Activated CD4-positive, CD25-positive, alpha-beta regulatory T cell (primary cell): ENCODE measurements around the gene E4F1.
"Not testable (repeated sequence)": the region's sequence is repeated elsewhere in the genome, so short reads cannot be mapped to it uniquely, and the experiment has no call there.

Experiments used
- DNase-seq, 4 experiments: peaks; one replicate each; lab custom pipeline; 2025; lab: John Stamatoyannopoulos, UW

E4F1 gene

GRCh38 chr16:2190002-2190658 is 33.3 kb upstream of the E4F1 start:
- no peak for DNase-seq

- no peak for DNase-seq
Measured at GRCh38 chr16:2190659-2191445, 32.5 kb upstream of the E4F1 start.

GRCh38 chr16:2191446-2191706 is 32.0 kb upstream of the E4F1 start:
- no peak for DNase-seq

GRCh38 chr16:2194166-2194834 is 29.1 kb upstream of the E4F1 start:
- DNase-seq, result no peak

DNA sequence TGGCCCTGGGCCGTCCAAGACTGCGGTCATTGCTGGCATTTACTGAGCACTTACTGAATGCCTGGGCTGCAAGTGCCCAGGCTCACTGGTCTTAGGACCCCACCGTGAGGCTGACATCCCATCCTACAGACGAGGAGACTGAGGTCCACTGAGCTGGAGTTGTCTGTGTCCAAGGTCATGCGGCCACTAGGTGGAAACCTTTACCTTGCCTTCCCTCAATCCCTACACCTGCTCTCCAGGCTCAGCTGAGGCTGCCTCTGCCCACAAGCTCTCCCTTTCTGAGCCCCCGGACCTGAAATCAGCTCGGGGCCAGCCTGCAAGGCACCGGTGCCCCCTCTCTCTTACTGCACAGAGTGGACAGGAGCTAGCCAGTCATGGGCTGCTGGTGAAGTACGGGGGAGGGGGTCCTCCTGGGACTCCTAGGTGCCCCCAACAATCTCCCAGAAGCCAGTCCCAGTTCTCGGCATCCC is 28.5 kb upstream of the E4F1 start:
- DNase-seq, result peak in 2 of 4 experiments; percentile 23 to 26

DNA sequence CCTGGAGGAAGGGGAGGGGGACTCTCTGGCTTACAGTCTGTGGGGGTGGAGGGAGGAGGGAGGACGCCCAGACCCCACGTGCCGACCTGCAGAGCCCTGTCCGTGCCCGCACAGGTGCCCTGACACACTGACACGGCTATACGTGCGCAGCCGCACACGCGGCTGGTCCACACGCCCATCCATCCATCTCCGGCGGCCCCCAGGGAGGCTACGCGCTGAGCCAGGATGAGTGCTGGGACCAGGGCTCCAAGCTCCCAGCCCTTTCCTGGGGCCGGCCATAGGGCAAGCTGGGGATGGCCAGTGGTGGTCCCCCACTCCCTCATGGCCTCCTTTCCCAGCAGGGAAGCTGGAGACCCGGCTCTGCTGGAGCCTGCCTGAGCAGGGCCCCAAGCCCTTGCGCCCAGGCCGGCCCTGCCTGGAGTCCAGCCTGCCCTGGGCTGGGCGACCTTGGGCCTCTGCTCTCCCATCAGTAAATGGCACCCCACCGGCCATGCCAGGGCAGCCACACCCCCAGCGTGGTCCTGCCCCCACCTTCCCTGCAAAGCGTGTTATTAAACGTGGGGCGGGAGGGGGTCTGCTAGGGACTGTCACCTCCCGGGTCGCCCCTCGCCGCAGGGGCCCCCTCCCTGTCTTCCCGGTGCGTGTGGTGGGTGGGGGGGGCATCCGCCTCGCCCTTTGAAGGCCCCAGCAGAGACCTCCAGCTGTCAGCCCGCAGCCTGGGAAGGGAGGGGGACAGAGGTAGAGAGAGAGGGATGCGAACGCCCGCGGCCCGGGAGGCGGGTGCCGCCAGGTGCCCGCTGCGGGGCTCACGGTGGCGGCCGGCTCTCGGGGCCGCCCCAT is 27.8 kb upstream of the E4F1 start:
- DNase-seq, result no peak

DNA sequence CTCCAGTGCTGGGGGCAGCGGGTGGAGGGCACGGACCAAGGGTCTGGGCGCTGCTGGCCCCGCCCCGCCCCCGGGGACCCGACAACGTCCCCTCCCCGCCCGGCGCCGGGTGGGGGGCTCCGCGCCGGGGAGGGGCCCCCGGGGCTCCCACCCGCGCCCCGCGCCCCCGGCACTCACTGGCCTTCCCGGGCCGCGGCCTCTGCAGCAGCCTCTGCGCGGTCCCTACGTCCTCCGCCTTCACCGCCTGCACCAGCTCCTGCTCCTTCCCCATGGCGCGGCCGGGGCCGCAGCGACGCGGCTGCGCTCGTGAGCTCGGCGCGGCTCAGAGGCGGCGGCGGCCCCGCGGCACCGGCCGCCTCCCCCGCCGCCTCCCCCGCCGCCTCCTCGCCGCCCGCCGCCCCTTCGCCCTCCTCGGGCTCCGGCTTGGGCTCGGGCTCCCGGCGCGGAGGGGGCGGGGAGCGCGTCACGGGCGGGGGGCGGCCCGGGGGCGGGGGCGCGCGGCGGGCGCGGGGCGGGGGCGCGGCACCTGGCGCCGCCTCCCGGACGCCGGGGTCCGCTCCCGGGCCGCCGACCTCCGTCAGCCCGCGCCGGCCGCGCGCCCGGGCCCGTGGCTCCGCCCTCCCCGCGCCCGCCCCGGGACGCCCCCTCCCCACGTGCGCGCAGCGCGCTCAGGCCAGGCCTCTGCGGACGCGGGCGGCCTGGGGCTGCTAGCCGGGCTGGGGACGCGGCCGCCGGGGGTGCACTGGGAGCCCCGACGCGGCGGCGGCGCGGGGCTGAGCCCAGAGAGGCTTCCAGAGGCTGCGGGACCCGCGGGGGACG is 27.0 kb upstream of the E4F1 start, which contains the start of gene CASKIN1:
TSS of gene CASKIN1 (minus strand) at position 444 of the 819 bp plus-strand sequence. CDS start at position 271, 173 bp downstream.
- no peak for DNase-seq

DNA sequence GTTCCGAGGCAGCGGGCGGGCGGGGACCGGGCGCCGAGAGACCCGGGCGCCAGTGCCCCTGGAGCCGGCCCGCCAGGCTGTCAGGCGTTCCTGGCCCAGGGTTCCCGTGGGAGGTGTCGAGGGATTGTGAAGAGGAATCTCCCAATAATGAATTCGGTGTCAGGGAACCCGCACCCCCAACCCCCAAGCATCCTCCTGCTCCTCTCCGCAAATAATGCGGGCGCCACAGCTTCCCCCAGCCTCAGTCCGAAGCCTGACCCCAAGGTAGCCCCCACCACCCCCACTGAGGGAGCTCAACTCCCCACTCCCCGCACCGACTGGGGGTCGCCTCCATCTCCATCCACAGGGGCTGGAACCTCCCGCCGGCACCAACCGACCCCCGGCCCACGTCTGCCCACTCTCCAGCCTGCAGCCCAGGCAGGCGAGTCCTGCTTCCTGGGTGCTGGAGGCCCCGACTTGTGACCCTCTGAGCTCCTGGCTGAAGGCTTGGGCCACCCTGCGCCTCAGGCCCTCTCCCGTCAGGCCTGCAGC is 26.3 kb upstream of the E4F1 start:
- no peak for DNase-seq

DNA sequence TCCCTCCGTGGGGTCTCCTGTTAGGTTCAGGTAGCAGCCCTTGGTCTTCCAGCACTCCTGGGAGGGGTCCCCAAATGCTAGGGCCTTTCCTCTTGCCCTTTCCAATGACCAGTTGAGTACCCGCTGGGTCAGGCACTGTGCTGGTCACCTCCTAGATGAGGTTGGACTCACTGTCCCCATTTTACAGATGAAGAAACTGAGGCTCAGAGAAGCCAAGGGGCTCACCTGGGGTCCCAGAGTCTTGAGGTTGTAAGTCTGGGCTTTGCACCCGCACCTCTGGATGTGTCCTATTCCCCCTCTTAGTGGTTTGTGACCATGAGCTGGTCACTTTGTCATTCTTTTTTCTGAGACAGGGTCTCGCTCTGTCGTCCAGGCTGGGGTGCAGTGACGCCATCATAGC is 25.6 kb upstream of the E4F1 start:
- no peak for DNase-seq

- DNase-seq, result no peak
Measured at GRCh38 chr16:2198283-2198682, 25.1 kb upstream of the E4F1 start.

- DNase-seq, result no peak
Measured at GRCh38 chr16:2199095-2199494, 24.3 kb upstream of the E4F1 start.

DNA sequence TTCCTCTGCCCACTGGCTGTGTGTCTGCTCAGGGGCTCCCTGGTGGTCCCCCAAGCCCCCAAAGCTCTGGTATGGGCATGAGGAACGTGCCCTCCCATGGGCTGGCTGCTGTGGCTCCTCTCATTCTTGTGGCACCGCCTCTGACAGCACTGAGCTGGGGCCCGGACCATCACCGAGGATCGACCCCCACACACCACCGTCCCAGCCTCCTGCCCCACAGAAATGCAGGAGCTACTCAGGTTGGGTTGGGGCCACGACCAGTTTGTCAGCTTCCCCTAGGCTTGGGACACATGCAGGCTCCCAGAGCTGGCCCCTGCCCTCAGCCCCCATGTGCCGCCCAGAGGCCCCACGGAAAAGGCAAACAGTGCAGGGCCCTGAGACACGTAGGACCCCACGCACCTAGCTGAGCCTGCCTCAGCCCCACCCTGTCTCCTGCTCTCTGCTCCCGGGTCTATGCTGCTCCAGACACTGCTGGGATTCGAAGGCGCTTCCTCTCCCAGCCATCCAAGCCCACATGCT is 23.7 kb upstream of the E4F1 start:
- no peak for DNase-seq

DNA sequence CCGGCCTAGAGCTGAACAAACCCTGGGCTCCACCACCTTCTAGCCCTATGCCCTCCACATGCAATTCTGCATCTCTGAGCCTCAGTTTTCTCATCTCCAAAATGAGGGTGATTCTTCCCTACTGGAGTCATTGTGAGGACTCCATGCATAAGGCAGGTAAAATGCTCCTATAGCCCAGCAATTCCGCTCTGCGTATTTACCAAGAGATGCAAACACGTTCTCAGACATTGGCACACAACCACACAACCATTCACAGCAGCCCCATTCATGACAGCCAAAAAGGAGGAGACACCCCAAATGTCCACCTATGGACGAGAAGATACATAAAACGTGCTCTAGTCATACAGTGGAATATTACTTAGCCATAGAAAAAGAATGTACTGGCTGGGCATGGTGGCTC is 23.1 kb upstream of the E4F1 start:
- DNase-seq, result no peak

GRCh38 chr16:2203119-2203688 is 20.2 kb upstream of the E4F1 start:
- not testable (repeated sequence) for DNase-seq

- no peak for DNase-seq
Measured at GRCh38 chr16:2204416-2205103, 18.8 kb upstream of the E4F1 start.

DNA sequence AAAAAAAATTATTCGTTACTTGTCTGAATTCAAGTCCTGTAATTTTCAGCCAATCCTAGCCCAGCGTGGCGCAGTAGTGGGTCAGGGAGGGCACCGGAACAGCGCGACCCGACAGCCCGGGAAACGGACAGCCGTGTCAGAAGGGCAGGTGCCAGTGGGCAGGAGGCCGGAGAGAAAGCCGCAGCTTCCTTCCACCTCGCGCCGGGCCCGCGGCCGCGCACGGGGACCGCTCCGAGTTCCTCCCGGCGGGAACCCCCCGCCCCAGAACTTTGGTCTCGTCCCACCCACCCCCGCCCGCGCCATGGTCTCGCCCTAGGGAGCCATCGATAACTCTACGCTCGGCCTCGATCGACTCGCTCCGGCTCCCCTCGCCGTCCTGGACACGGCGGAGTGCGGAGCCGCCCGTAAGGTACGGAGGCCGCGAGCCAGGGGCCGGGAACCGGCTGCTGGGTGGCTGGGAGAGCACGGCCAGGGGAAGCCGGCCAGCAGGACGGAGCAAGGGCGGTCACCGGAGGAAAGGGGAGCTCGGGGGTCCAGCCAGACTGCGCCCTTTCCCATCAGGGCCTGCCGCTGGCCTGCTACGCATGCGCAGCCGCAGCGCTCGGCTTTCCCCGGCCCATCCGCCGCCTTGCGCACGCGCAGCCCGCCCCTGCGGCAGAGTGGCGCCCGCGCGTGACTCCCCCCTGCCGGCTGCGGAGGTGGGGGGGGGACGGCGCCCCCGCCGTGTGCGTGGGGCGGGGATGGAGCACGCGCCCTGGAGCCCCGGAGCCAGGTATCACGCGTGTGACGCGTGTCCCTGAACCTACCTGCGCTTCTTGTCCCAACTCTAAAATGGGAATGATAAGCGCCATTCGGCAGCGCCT is 18.1 kb upstream of the E4F1 start, which contains the start of gene MLST8:
TSS of gene MLST8 (plus strand) at position 351 of the 863 bp plus-strand sequence. CDS start 632 bp downstream, outside the sequence.
- peak; percentile 73 to 90 (median 82) for DNase-seq

DNA sequence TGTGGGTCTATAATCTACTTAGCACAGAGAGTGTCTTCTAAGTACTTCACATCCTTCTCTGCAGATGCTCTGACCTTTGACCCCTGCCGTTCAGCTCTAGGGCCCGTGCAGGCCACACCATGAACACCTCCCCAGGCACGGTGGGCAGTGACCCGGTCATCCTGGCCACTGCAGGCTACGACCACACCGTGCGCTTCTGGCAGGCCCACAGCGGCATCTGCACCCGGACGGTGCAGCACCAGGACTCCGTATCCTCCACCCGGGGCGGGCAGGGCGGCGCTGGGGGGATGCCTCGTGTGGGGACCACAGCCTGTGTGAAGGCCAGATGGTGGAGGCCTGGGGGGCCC is 17.5 kb upstream of the E4F1 start:
- no peak for DNase-seq

DNA sequence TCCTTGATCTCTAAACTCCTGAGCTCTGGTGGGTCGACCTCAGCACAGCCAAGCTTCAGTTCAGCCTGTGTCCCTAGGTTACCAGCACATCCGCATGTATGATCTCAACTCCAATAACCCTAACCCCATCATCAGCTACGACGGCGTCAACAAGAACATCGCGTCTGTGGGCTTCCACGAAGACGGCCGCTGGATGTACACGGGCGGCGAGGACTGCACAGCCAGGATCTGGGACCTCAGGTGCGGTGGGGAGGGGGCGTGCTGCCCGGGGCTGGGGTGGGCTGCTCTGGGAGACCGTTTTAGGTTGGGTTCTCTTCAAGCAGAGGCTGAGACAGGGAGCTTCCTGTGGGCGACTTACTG is 17.0 kb upstream of the E4F1 start:
- DNase-seq, result no peak
